ENCODE measurements around the gene TNFAIP1.

Gene TNFAIP1

DNA sequence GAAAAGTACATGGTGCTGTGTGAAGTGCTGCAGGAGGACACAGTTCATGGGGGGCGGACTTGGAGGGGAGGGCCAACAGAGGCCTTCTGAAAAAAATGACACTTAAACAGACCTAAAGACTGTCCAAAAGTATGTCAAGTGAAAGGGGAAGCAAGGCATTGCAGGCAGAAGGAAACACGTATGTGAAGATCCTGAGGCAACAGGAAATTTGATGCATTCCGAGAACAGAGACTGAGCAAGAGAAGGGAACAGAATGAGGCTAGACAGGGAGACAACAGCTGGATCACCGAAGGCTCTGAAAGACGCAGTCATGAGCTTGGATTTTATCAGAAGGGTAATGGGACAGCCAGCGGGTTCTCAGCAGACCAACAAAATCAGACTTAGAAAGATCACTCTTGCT is 1.4 kb upstream of the TNFAIP1 start:
- Histone ChIP-seq H3K79me1 (ENCODE audit: low read depth, low read length) (peaks cover 7% of the 10 kb centered on the region), H3K4ac (ENCODE audit: low read length) (no peak overlapping the region), H4K8ac (ENCODE audit: low read depth, low read length) (no peak overlapping the region), H3K4me2 (ENCODE audit: insufficient read depth, low read length, poor library complexity, severe bottlenecking) (peak overlapping the region; percentile 74), H3K4me3 (ENCODE audit: low read length in 2 of 2) (peak overlapping the region in 1 of 2 donors; percentile 75), H2BK15ac (ENCODE audit: low read length) (no peak overlapping the region), H2BK12ac (ENCODE audit: low read length) (no peak overlapping the region), H3K23ac (ENCODE audit: low read depth, low read length, poor library complexity) (no peak overlapping the region), H4K91ac (ENCODE audit: low read depth, low read length, poor library complexity) (no peak overlapping the region), H3K9ac (ENCODE audit: low read depth, low read length, poor library complexity) (no peak overlapping the region), H3K18ac (ENCODE audit: low read length) (no peak overlapping the region), H3K27me3 (ENCODE audit: control insufficient read depth in 3 of 3, insufficient read depth in 3 of 3, low read depth in 1 of 3, low read length in 3 of 3) (no peaks in the 10 kb centered on the region), H3K27ac (replicated peaks; ENCODE audit: low read length) (no peak overlapping the region), H3K14ac (ENCODE audit: low read length) (no peak overlapping the region), H3K36me3 (replicated peaks in 1 of 2; ENCODE audit: control insufficient read depth in 2 of 2, insufficient read depth in 2 of 2, low read length in 2 of 2) (peaks cover 10 to 28% of the 10 kb centered on the region in 2 donors), H3K9me3 (replicated peaks in 1 of 2; ENCODE audit: control insufficient read depth in 2 of 2, insufficient read depth in 1 of 2, low read depth in 1 of 2, low read length in 2 of 2) (no peaks in the 10 kb centered on the region), H2AFZ (ENCODE audit: low read length) (no peak overlapping the region), H2AK5ac (ENCODE audit: low read depth, low read length) (no peak overlapping the region), H2BK120ac (ENCODE audit: low read depth, low read length) (no peak overlapping the region), H2BK5ac (ENCODE audit: low read length) (no peak overlapping the region), H3K4me1 (ENCODE audit: control insufficient read depth in 2 of 2, insufficient read depth in 1 of 2, low read depth in 1 of 2, low read length in 2 of 2) (peaks cover 8 to 12% of the 10 kb centered on the region in 2 donors)
- no CpG with 5 or more reads among the region's 6 CpGs for WGBS, 2 donors (ENCODE audit: extremely low coverage in 2 of 2, insufficient read length in 2 of 2, insufficient replicate concordance in 1 of 2)
- no peak for DNase-seq (ENCODE audit: low spot score)

GRCh38 chr17:28334666-28335200 is 828 bp upstream of the TNFAIP1 start:
- Histone ChIP-seq H3K79me1 (ENCODE audit: low read depth, low read length) (peaks cover 7% of the 10 kb centered on the region), H2BK5ac (ENCODE audit: low read length) (no peak overlapping the region), H4K8ac (ENCODE audit: low read depth, low read length) (no peak overlapping the region), H4K91ac (ENCODE audit: low read depth, low read length, poor library complexity) (no peak overlapping the region), H3K4me2 (ENCODE audit: insufficient read depth, low read length, poor library complexity, severe bottlenecking) (peak overlapping the region; percentile 74), H2BK15ac (ENCODE audit: low read length) (no peak overlapping the region), H3K9me3 (replicated peaks in 1 of 2; ENCODE audit: control insufficient read depth in 2 of 2, insufficient read depth in 1 of 2, low read depth in 1 of 2, low read length in 2 of 2) (no peaks in the 10 kb centered on the region), H3K27ac (replicated peaks; ENCODE audit: low read length) (no peak overlapping the region), H3K4ac (ENCODE audit: low read length) (no peak overlapping the region), H2AFZ (ENCODE audit: low read length) (peak overlapping the region; percentile 91), H2AK5ac (ENCODE audit: low read depth, low read length) (no peak overlapping the region), H3K27me3 (ENCODE audit: control insufficient read depth in 3 of 3, insufficient read depth in 3 of 3, low read depth in 1 of 3, low read length in 3 of 3) (no peaks in the 10 kb centered on the region), H3K4me3 (ENCODE audit: low read length in 2 of 2) (peak overlapping the region; percentile 75 to 89), H3K36me3 (replicated peaks in 1 of 2; ENCODE audit: control insufficient read depth in 2 of 2, insufficient read depth in 2 of 2, low read length in 2 of 2) (peaks cover 7 to 28% of the 10 kb centered on the region in 2 donors), H3K4me1 (ENCODE audit: control insufficient read depth in 2 of 2, insufficient read depth in 1 of 2, low read depth in 1 of 2, low read length in 2 of 2) (peaks cover 8 to 10% of the 10 kb centered on the region in 2 donors), H3K14ac (ENCODE audit: low read length) (no peak overlapping the region), H3K23ac (ENCODE audit: low read depth, low read length, poor library complexity) (no peak overlapping the region), H3K18ac (ENCODE audit: low read length) (peak overlapping the region; percentile 79), H2BK120ac (ENCODE audit: low read depth, low read length) (no peak overlapping the region), H3K9ac (ENCODE audit: low read depth, low read length, poor library complexity) (peak overlapping the region; percentile 87), H2BK12ac (ENCODE audit: low read length) (no peak overlapping the region)
- DNase-seq (ENCODE audit: low spot score): no peak
- WGBS, 2 donors (ENCODE audit: extremely low coverage in 2 of 2, insufficient read length in 2 of 2, insufficient replicate concordance in 1 of 2): no CpG with 5 or more reads among the region's 18 CpGs

DNA sequence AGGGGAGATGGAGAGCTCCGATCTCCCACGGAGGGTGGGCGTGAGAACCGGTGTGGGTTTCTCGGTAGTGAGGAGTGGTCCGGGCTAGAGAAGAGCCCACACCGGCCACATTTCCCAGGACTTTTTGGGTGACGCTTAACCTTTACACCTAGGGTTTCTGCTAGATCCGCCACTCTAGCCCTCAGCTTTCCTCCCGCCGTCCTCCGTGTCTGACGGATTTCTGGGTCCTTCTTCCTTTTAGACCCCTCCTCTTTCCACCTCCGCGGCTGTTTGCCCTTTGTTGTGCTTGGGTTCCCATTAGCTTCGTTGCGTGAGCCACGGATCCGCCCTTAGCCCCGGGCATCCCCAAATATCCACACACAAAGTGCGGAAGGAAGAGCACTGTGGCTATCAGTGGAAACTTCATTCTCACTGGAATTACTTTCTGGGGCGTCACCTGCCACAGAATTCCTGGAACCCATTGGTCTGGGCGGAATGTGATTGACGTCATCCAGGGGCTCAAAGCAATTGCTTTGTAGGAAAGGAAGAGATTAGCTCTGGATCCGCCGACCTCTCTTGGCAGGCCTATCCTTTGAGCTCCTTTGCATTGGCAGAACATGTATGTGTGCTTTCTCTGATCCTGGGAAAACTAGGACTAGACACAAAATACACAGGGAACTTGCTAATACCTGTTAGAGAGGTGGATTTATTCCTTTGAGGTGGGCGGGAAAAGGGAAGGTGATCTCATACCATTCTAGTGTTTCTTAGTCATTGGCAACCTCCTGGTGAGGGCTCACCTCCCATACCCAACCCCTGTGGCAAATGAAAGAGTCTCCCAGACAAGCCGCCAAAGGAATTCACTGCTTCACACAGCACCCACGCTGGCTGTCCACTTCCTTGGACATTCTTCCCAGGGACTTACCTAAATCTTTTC is 654 bp downstream of the TNFAIP1 start:
- H3K23ac ChIP-seq (ENCODE audit: low read depth, low read length, poor library complexity): peak overlapping the region; percentile 46
- peaks cover 8 to 10% of the 10 kb centered on the region in 2 donors for H3K4me1 ChIP-seq (ENCODE audit: control insufficient read depth in 2 of 2, insufficient read depth in 1 of 2, low read depth in 1 of 2, low read length in 2 of 2)
- H2BK15ac ChIP-seq (ENCODE audit: low read length): no peak overlapping the region
- no CpG with 5 or more reads among the region's 29 CpGs for WGBS, 2 donors (ENCODE audit: extremely low coverage in 2 of 2, insufficient read length in 2 of 2, insufficient replicate concordance in 1 of 2)
- H3K27me3 ChIP-seq (ENCODE audit: control insufficient read depth in 3 of 3, insufficient read depth in 3 of 3, low read depth in 1 of 3, low read length in 3 of 3): no peaks in the 10 kb centered on the region
- H4K91ac ChIP-seq (ENCODE audit: low read depth, low read length, poor library complexity): no peak overlapping the region
- H3K36me3 ChIP-seq (replicated peaks in 1 of 2; ENCODE audit: control insufficient read depth in 2 of 2, insufficient read depth in 2 of 2, low read length in 2 of 2): peaks cover 9 to 34% of the 10 kb centered on the region in 2 donors
- H2AFZ ChIP-seq (ENCODE audit: low read length): peak overlapping the region; percentile 92
- H3K4ac ChIP-seq (ENCODE audit: low read length): no peak overlapping the region
- H2BK12ac ChIP-seq (ENCODE audit: low read length): no peak overlapping the region
- no peak overlapping the region for H4K8ac ChIP-seq (ENCODE audit: low read depth, low read length)
- H3K18ac ChIP-seq (ENCODE audit: low read length): peak overlapping the region; percentile 90
- H2BK120ac ChIP-seq (ENCODE audit: low read depth, low read length): no peak overlapping the region
- H3K9ac ChIP-seq (ENCODE audit: low read depth, low read length, poor library complexity): peak overlapping the region; percentile 89
- peak; percentile 85 for DNase-seq (ENCODE audit: low spot score)
- H3K27ac ChIP-seq (replicated peaks; ENCODE audit: low read length): peak overlapping the region; percentile 54
- H3K4me2 ChIP-seq (ENCODE audit: insufficient read depth, low read length, poor library complexity, severe bottlenecking): peak overlapping the region; percentile 84
- no peak overlapping the region for H2AK5ac ChIP-seq (ENCODE audit: low read depth, low read length)
- no peaks in the 10 kb centered on the region for H3K9me3 ChIP-seq (replicated peaks in 1 of 2; ENCODE audit: control insufficient read depth in 2 of 2, insufficient read depth in 1 of 2, low read depth in 1 of 2, low read length in 2 of 2)
- peak overlapping the region; percentile 75 to 94 for H3K4me3 ChIP-seq (ENCODE audit: low read length in 2 of 2)
- H3K79me1 ChIP-seq (ENCODE audit: low read depth, low read length): peaks cover 7% of the 10 kb centered on the region
- H3K14ac ChIP-seq (ENCODE audit: low read length): no peak overlapping the region
- peak overlapping the region; percentile 79 for H2BK5ac ChIP-seq (ENCODE audit: low read length)

- Histone ChIP-seq H3K27ac (replicated peaks; ENCODE audit: low read length) (no peak overlapping the region), H3K9me3 (replicated peaks in 1 of 2; ENCODE audit: control insufficient read depth in 2 of 2, insufficient read depth in 1 of 2, low read depth in 1 of 2, low read length in 2 of 2) (no peaks in the 10 kb centered on the region), H3K23ac (ENCODE audit: low read depth, low read length, poor library complexity) (no peak overlapping the region), H4K8ac (ENCODE audit: low read depth, low read length) (no peak overlapping the region), H3K4me2 (ENCODE audit: insufficient read depth, low read length, poor library complexity, severe bottlenecking) (no peak overlapping the region), H4K91ac (ENCODE audit: low read depth, low read length, poor library complexity) (no peak overlapping the region), H3K4me3 (ENCODE audit: low read length in 2 of 2) (no peak overlapping the region), H3K14ac (ENCODE audit: low read length) (no peak overlapping the region), H3K79me1 (ENCODE audit: low read depth, low read length) (peaks cover 7% of the 10 kb centered on the region), H3K18ac (ENCODE audit: low read length) (no peak overlapping the region), H2BK120ac (ENCODE audit: low read depth, low read length) (no peak overlapping the region), H2AFZ (ENCODE audit: low read length) (no peak overlapping the region), H3K36me3 (replicated peaks in 1 of 2; ENCODE audit: control insufficient read depth in 2 of 2, insufficient read depth in 2 of 2, low read length in 2 of 2) (peaks cover 23 to 46% of the 10 kb centered on the region in 2 donors), H2BK15ac (ENCODE audit: low read length) (no peak overlapping the region), H2AK5ac (ENCODE audit: low read depth, low read length) (no peak overlapping the region), H3K27me3 (ENCODE audit: control insufficient read depth in 3 of 3, insufficient read depth in 3 of 3, low read depth in 1 of 3, low read length in 3 of 3) (no peaks in the 10 kb centered on the region), H2BK5ac (ENCODE audit: low read length) (no peak overlapping the region), H3K4me1 (ENCODE audit: control insufficient read depth in 2 of 2, insufficient read depth in 1 of 2, low read depth in 1 of 2, low read length in 2 of 2) (peaks cover 8 to 10% of the 10 kb centered on the region in 2 donors), H2BK12ac (ENCODE audit: low read length) (no peak overlapping the region), H3K9ac (ENCODE audit: low read depth, low read length, poor library complexity) (no peak overlapping the region), H3K4ac (ENCODE audit: low read length) (no peak overlapping the region)
- no peak for DNase-seq (ENCODE audit: low spot score)
- WGBS, 2 donors (ENCODE audit: extremely low coverage in 2 of 2, insufficient read length in 2 of 2, insufficient replicate concordance in 1 of 2): no CpG with 5 or more reads among the region's 5 CpGs
Observed at GRCh38 chr17:28338056-28338768, 2.7 kb downstream of the TNFAIP1 start.
